HepG2 (cell line): Measurements from ENCODE around the gene ANKRD11. TPM values are rescaled to one million over a fixed set of nuclear protein-coding genes. Genes with fewer than 3 reads are reported as not detected.

Source experiments
- ATAC-seq: fragments of 200-7000 bp; cut with Tn5 transposase; 3 replicates; pipeline ENCODE4 v1.9.1; 2020; ENCODE audit warnings: mild to moderate bottlenecking, moderate library complexity
- BruUV-seq: library from RNA; stranded (reverse); fragments of 400-500 nt; replicated peaks from 2 replicates; lab custom pipeline; 2021; lab: Mats Ljungman, UMichigan
- CTCF ChIA-PET: fragments of 300-600 bp; formaldehyde crosslinking; extraction: SDS; loops from one replicate; lab custom pipeline; 2021; ENCODE audit warnings: low total read pairs, inconsistent platforms, low intra/inter-chr PET ratio; lab: Yijun Ruan, JAX
- POLR2A ChIA-PET: fragments of 350-600 bp; sonication (Branson Sonifier 250); formaldehyde crosslinking; loops from one replicate; lab custom pipeline; 2020; ENCODE audit warnings: antibody characterized with exemption, inconsistent platforms; lab: Yijun Ruan, JAX
- DNase-seq: peaks from one replicate; pipeline ENCODE4 v3.0.0-alpha.2; 2015; ENCODE audit warnings: low spot score
- FAIRE-seq: peaks from 3 replicates; lab custom pipeline; 2011; peaks lifted over from hg19 to GRCh38; lab: Jason Lieb, UNC
- H2AFZ ChIP-seq: one replicate; pipeline ENCODE4 v1.6.1; 2011; ENCODE audit warnings: low read length, inconsistent platforms
- H3K27ac ChIP-seq: fragments of 300-600 bp; 3 replicates; pipeline ENCODE4 v1.8.0; 2011; ENCODE audit warnings: mixed run types, mild to moderate bottlenecking, mixed read lengths, low read length, inconsistent platforms; ENCODE audit not compliant: insufficient read depth; ENCODE audit errors: extremely low read length
- H3K27me3 ChIP-seq, 2 experiments: fragments of 200-600 bp in 1 of 2; 2 replicates in 1 of 2; 3 replicates in 1 of 2; pipeline versions ENCODE4 v1.6.0 to v1.8.0; 2011; ENCODE audit warnings: low read length in 2 of 2, mild to moderate bottlenecking in 2 of 2, moderate library complexity in 2 of 2, inconsistent platforms in 1 of 2; ENCODE audit not compliant: insufficient read depth in 2 of 2, control insufficient read depth in 1 of 2
- H3K36me3 ChIP-seq, 2 experiments: fragments of 200-600 bp in 1 of 2; replicated peaks in 1 of 2; 2 replicates in 1 of 2; 3 replicates in 1 of 2; pipeline versions ENCODE4 v1.5.1 to v1.8.0; 2011; ENCODE audit warnings: low read length in 2 of 2, inconsistent platforms in 1 of 2; ENCODE audit not compliant: insufficient read depth in 2 of 2, control insufficient read depth in 1 of 2
- H3K4me1 ChIP-seq: 2 replicates; pipeline ENCODE4 v1.5.1; 2012; ENCODE audit warnings: low read length, inconsistent platforms; ENCODE audit not compliant: insufficient read depth
- H3K4me2 ChIP-seq: 2 replicates; pipeline ENCODE4 v1.6.0; 2011; ENCODE audit warnings: low read depth, low read length, inconsistent platforms
- H3K4me3 ChIP-seq, 3 experiments: fragments of 200-600 bp in 1 of 3; sonication (generic), shearing (Covaris generic) in 1 of 3; replicated peaks in 1 of 3; 2 replicates each; pipeline ENCODE4 v1.5.1; 2011 to 2016; ENCODE audit warnings: low read length in 3 of 3, inconsistent platforms in 2 of 3, low read depth in 2 of 3, mild to moderate bottlenecking in 2 of 3, control low read depth in 1 of 3, mixed read lengths in 1 of 3; ENCODE audit not compliant: insufficient read depth in 1 of 3
- H3K79me2 ChIP-seq: one replicate; pipeline ENCODE4 v1.6.1; 2011; ENCODE audit warnings: low read length, inconsistent platforms; ENCODE audit not compliant: insufficient read depth
- H3K9ac ChIP-seq: 2 replicates; pipeline ENCODE4 v1.6.0; 2011; ENCODE audit warnings: mild to moderate bottlenecking, low read depth, low read length, inconsistent platforms; ENCODE audit not compliant: insufficient read depth
- H3K9me3 ChIP-seq: 2 replicates; pipeline ENCODE4 v1.5.1; 2012; ENCODE audit warnings: mild to moderate bottlenecking, low read length
- H4K20me1 ChIP-seq: 2 replicates; pipeline ENCODE4 v1.6.0; 2011; ENCODE audit warnings: inconsistent platforms, mild to moderate bottlenecking, low read length, moderate library complexity; ENCODE audit not compliant: insufficient read depth
- DMAP1 ChIP-seq: IDR thresholded peaks from 2 replicates; pipeline ENCODE4 v1.6.1; 2016
- HBP1 ChIP-seq: IDR thresholded peaks from 2 replicates; pipeline ENCODE4 v1.6.1; 2016; ENCODE audit warnings: low read depth, control low read depth
- PBX3 ChIP-seq: sonication (generic); formaldehyde crosslinking; IDR thresholded peaks from 2 replicates; pipeline ENCODE4 v1.8.1; 2023; ENCODE audit warnings: missing genetic modification reagents, inconsistent platforms, borderline replicate concordance
- PHB2 ChIP-seq: fragments of 450-650 bp; IDR thresholded peaks from 2 replicates; pipeline ENCODE4 v1.6.1; 2018; ENCODE audit not compliant: partially characterized antibody
- PTBP1 ChIP-seq: fragments of 200-400 bp; formaldehyde crosslinking; IDR thresholded peaks from 2 replicates; pipeline ENCODE4 v1.6.1; 2018; ENCODE audit warnings: low read length, low read depth; ENCODE audit not compliant: poor library complexity, severe bottlenecking
- SOX13 ChIP-seq, 3 experiments: fragments of 450-650 bp in 1 of 3; sonication (generic) in 1 of 3; formaldehyde crosslinking in 1 of 3; IDR thresholded peaks in 2 of 3; conservative IDR thresholded peaks in 1 of 3; 2 replicates each; pipeline versions ENCODE4 v1.5.0 to v1.6.1; 2016 to 2020; ENCODE audit warnings: antibody characterized with exemption in 1 of 3, mild to moderate bottlenecking in 1 of 3, missing compliant biosample characterization in 1 of 3, missing genetic modification reagents in 1 of 3, moderate library complexity in 1 of 3
- TBL1XR1 ChIP-seq: fragments of 150-350 bp; IDR thresholded peaks from 2 replicates; pipeline ENCODE4 v1.6.1; 2014; ENCODE audit warnings: borderline replicate concordance, low read length; ENCODE audit not compliant: partially characterized antibody
- TFDP1 ChIP-seq: IDR thresholded peaks from 2 replicates; pipeline ENCODE4 v1.6.1; 2016; ENCODE audit warnings: missing compliant biosample characterization, missing genetic modification reagents, borderline replicate concordance
- YEATS2 ChIP-seq: sonication (generic); formaldehyde crosslinking; IDR thresholded peaks from 2 replicates; pipeline ENCODE4 v1.4.0; 2020; ENCODE audit warnings: missing genetic modification reagents, borderline replicate concordance
- ZMYM2 ChIP-seq: sonication (generic); formaldehyde crosslinking; IDR thresholded peaks from 2 replicates; pipeline ENCODE4 v1.8.0; 2022; ENCODE audit warnings: mild to moderate bottlenecking, missing genetic modification reagents
- ZNF619 ChIP-seq: sonication (generic); formaldehyde crosslinking; IDR thresholded peaks from 2 replicates; pipeline ENCODE4 v1.4.0; 2020; ENCODE audit warnings: mild to moderate bottlenecking, missing genetic modification reagents
- ZNF781 ChIP-seq: sonication (generic); formaldehyde crosslinking; IDR thresholded peaks from 2 replicates; pipeline ENCODE4 v1.5.1; 2020; ENCODE audit warnings: borderline replicate concordance, mild to moderate bottlenecking, missing genetic modification reagents; ENCODE audit errors: not compliant biosample characterization
- ZSCAN31 ChIP-seq: sonication (generic); formaldehyde crosslinking; IDR thresholded peaks from 2 replicates; pipeline ENCODE4 v1.5.0; 2020; ENCODE audit warnings: low read depth, mild to moderate bottlenecking, missing genetic modification reagents
- WGBS: methylation state at CpG from one replicate; pipeline ENCODE4 v1.1.6; 2017; ENCODE audit warnings: low lambda C conversion rate; 5-methylcytosine and 5-hydroxymethylcytosine counted together
- in situ Hi-C: cut with HindIII; loops from 2 replicates; pipeline ENCODE4 v1.10.0; 2017; ENCODE audit warnings: low pct_unique_long_range_greater_than_20kb; ENCODE audit not compliant: extremely low pct_ligation_motif_present
- intact Hi-C: fragments of 100-400 bp; cut with micrococcal nuclease; formaldehyde crosslinking; loops from one replicate; pipeline ENCODE4 v1.10.0; 2022; ENCODE audit not compliant: unreplicated experiment
- polyA plus RNA-seq, 8 experiments: library from polyadenylated mRNA; depleted of rRNA in 3 of 8; stranded (reverse) in 7 of 8; unstranded in 1 of 8; fragments of >200 nt; fragmentation: Illumina TruSeq in 4 of 8; extraction: Trizol in 4 of 8; gene quantifications; 2 replicates each; pipeline versions ENCODE4 v1.2.1 to v1.2.3, GENCODE V29; 2011 to 2016; ENCODE audit warnings: low read depth in 4 of 8, missing spikeins in 1 of 8, mixed read lengths in 1 of 8; ENCODE audit not compliant: insufficient read depth in 1 of 8
- total RNA-seq, 5 experiments: library from RNA; depleted of rRNA; stranded (reverse); fragments of >200 nt; fragmentation: Illumina TruSeq; extraction: Trizol; gene quantifications; 2 replicates each; pipeline ENCODE4 v1.2.3, GENCODE V29; 2016; ENCODE audit warnings: low read depth in 1 of 5

The ANKRD11 gene
- total and polyA plus RNA-seq, 2 of the 13 experiments (the other 11 are each of a cell fraction or from before 2014, with no cell fraction given), result 21.4 to 38.4 TPM

DNA sequence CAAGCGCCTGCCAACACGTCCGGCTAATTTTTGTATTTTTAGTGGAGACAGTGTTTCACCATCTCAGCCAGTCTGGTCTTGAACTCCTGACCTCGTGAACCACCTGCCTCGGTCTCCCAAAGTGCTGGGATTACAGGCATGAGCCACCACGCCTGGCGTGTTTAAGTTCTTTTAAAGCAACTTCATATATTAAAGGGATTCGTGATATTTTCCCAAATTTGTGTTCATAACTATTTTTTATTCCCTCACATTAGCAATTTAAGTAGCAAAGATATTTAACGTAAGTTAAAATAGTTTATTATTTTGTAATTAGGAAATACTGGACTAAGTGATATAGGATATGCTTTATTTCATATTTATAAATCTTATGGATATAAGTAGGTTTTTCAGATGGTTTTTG is 22.1 kb upstream of the ANKRD11 start:
- FAIRE-seq, result no peak
- POLR2A ChIA-PET, result interaction anchor here (1.6 kb wide), 1 partner anchor 33 kb away, joined by 3 read pairs; no protein-coding TSS in a partner anchor
- Histone ChIP-seq H3K9me3 (no peaks in the 10 kb centered on the region), H3K4me1 (peaks cover 18% of the 10 kb centered on the region), H2AFZ (no peak overlapping the region), H3K27me3 (no peaks in the 10 kb centered on the region; a peak in 1 of 5 replicates), H3K4me2 (no peak overlapping the region), H3K79me2 (peaks cover 48% of the 10 kb centered on the region), H3K36me3 (peaks cover 23 to 53% of the 10 kb centered on the region in 2 experiments), H4K20me1 (peaks cover 16% of the 10 kb centered on the region), H3K4me3 (no peak overlapping the region)
- WGBS, result 98% methylated on average over 9 of the region's 9 CpGs
- CTCF ChIA-PET, result no interaction called here
- in situ Hi-C loops, result no loop called here
- BruUV-seq, result no TSS peak
- ATAC-seq, result no peak
- DNase-seq, result no peak
- TF ChIP-seq PBX3 (CRISPR knock-in tag) (no peak), PHB2 (no peak), HBP1 (CRISPR knock-in tag) (no peak), SOX13 (IDR thresholded peaks at IDR 0.05) (no peak), SOX13 (CRISPR knock-in tag; conservative IDR thresholded peaks at IDR 0.05 in 1 of 2, IDR thresholded peaks at IDR 0.05 in 1 of 2) (no peak), DMAP1 (CRISPR knock-in tag) (no peak), ZMYM2 (CRISPR knock-in tag) (no peak), TBL1XR1 (no peak), ZNF781 (CRISPR knock-in tag) (no peak), ZSCAN31 (CRISPR knock-in tag) (no peak), YEATS2 (CRISPR knock-in tag) (no peak), ZNF619 (CRISPR knock-in tag) (no peak), PTBP1 (no peak), TFDP1 (CRISPR knock-in tag) (no peak)
- TF ChIP-seq, all 625 proteins: peak for 0
- intact Hi-C loops, result no loop called here
- Histone ChIP-seq H3K9ac (no peak overlapping the region), H3K27ac (no peak overlapping the region)
